GM12891 (cell line): ENCODE measurements around the gene ERBB2.

Experiments used
- PAX5 ChIP-seq: IDR thresholded peaks from 2 replicates; pipeline ENCODE4 v1.6.1; 2011; ENCODE audit warnings: low read length, moderate library complexity, mild to moderate bottlenecking; ENCODE audit not compliant: insufficient read depth, severe bottlenecking
- POLR2A ChIP-seq: IDR thresholded peaks from 2 replicates; pipeline ENCODE4 v1.6.1; 2011; ENCODE audit warnings: low read depth, low read length, control low read depth
- POLR2AphosphoS5 ChIP-seq: IDR thresholded peaks from 2 replicates; pipeline ENCODE4 v1.6.1; 2011; ENCODE audit warnings: low read depth, low read length, control low read depth
- POU2F2 ChIP-seq: IDR thresholded peaks from 2 replicates; pipeline ENCODE4 v1.6.1; 2011; ENCODE audit warnings: low read depth, mild to moderate bottlenecking, control low read depth, low read length, moderate library complexity
- SPI1 ChIP-seq: IDR thresholded peaks from 2 replicates; pipeline ENCODE4 v1.6.1; 2011; ENCODE audit warnings: low read depth, low read length, control low read depth
- TAF1 ChIP-seq: IDR thresholded peaks from 2 replicates; pipeline ENCODE4 v1.6.1; 2011; ENCODE audit warnings: low read depth, low read length, control low read depth

- TF ChIP-seq POLR2A (0 out of 2 replicates have a peak, but pooled peaks have one; percentile 28), TAF1 (no peak), POLR2AphosphoS5 (no peak), SPI1 (no peak), POU2F2 (0 out of 2 replicates have a peak, but pooled peaks have one; percentile 32), PAX5 (no peak)
These were observed 65.9 kb downstream of the ERBB2 start for GRCh38 chr17:39765766-39766165.
